ENCODE measurements around the gene TMEM248. TPM values are rescaled to one million over a fixed set of nuclear protein-coding genes. Genes with fewer than 3 reads are reported as not detected.

TMEM248 gene
- total RNA-seq, 1 experiment from 2014 or later: 160 TPM

DNA sequence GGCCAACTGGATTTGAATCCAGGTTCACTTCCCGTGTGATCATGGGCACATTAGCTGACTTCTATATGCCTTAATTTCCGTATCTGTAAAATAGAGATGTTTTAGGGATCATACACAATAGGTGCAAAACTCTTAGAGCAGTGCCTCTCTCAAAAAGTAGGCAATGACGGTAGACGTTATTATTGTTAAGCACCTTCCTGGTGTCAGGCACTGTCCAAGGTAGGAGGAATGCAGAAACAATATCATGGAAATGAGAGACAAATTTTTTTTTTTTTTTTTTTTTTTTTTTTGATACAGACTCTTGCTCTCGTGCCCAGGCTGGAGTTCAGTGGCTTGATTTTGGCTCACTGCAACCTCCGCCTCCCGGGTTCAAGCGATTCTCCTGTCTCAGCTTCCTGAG lies 8.1 kb downstream of the TMEM248 start:
- in situ Hi-C loops (cut with HindIII; ENCODE audit: low pct_unique_long_range_greater_than_20kb, low sequenced_read_pairs): no loop called here
- DNase-seq (ENCODE audit: low read depth, low spot score): no peak

DNA sequence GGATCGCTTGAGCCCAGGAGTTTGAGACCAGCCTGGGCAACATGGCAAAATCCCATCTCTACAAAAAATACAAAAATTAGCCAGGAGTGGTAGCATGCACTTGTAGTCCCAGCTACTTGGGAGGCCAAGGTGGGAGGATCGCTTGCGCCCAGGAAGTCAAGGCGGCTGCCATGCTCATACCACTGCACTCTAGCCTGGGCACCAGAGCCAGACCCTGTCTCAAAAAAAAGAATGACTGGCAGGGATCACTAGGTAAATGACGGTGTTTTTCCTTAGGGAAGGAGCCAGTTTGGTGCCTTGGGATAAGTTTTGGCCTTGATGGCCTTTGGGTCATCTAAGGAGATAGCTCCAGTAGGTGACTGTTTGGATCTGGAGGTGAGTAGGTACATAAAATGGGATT lies 8.9 kb downstream of the TMEM248 start:
- DNase-seq (ENCODE audit: low read depth, low spot score): no peak
- in situ Hi-C loops (cut with HindIII; ENCODE audit: low pct_unique_long_range_greater_than_20kb, low sequenced_read_pairs): no loop called here

DNA sequence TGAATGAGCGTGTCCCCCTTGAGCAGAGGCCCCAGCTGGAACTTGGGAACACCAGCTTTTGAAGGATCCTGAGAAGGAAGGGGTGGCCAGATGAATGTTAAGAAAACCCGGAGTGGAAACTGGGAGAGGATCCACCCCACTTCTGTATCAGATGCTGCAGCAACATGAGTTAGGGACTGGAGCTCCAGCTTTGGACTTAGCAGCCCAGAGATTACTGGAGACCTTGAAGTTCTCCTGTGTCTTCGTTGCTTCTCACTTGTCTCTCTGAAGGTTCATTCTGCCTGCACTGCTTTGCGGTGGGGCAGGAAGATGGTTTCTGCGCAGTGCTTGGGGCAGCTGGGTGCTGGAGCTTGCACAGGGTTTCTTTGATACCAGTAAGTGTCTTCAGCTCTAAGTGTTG lies 9.3 kb downstream of the TMEM248 start:
- in situ Hi-C loops (cut with HindIII; ENCODE audit: low pct_unique_long_range_greater_than_20kb, low sequenced_read_pairs): no loop called here
- DNase-seq (ENCODE audit: low read depth, low spot score): peak; percentile 78

- in situ Hi-C loops (cut with HindIII; ENCODE audit: low pct_unique_long_range_greater_than_20kb, low sequenced_read_pairs): no loop called here
Measured at GRCh38 chr7:66933469-66933868, 12.4 kb downstream of the TMEM248 start.

GRCh38 chr7:66937940-66938339 lies 16.9 kb downstream of the TMEM248 start:
- no peak for DNase-seq (ENCODE audit: low read depth, low spot score)
- in situ Hi-C loops (cut with HindIII; ENCODE audit: low pct_unique_long_range_greater_than_20kb, low sequenced_read_pairs): no loop called here

More at GRCh38 chr7:66933469-66933868, 12.4 kb downstream of the TMEM248 start:
- no peak for DNase-seq (ENCODE audit: low read depth, low spot score)

- in situ Hi-C loops (cut with HindIII; ENCODE audit: low pct_unique_long_range_greater_than_20kb, low sequenced_read_pairs): no loop called here
- no peak for DNase-seq (ENCODE audit: low read depth, low spot score)
Measured at GRCh38 chr7:66939325-66939724, 18.3 kb downstream of the TMEM248 start.

- in situ Hi-C loops (cut with HindIII; ENCODE audit: low pct_unique_long_range_greater_than_20kb, low sequenced_read_pairs): no loop called here
- DNase-seq (ENCODE audit: low read depth, low spot score): no peak
Measured at GRCh38 chr7:66946545-66946944, 25.5 kb downstream of the TMEM248 start.

DNA sequence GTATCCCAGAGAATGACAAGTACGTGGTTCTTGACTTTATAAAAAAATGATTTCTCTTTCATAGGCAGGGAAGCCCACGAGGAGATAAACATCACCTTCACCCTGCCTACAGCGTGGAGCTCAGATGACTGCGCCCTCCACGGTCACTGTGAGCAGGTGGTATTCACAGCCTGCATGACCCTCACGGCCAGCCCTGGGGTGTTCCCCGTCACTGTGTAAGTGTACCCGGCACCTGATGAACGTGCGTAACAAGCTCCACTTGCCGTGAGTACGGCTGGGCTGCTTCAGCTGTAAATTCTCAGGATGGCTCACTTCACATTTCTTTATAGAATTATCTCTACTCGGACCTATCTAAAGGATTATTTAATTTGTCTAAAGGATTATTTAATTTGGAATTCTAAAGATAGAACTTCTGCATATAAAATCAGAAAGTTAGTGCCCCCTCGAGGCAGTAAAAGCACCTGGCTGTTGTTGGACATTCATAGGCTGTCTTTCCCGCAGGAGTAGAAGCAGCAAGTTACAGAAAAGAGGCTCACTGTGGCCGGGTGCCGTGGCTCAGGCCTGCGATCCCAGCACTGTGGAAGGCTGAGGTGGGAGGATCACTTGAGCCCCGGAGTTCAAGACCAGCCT lies 27.6 kb downstream of the TMEM248 start:
- no peak for DNase-seq (ENCODE audit: low read depth, low spot score)
- in situ Hi-C loops (cut with HindIII; ENCODE audit: low pct_unique_long_range_greater_than_20kb, low sequenced_read_pairs): no loop called here

DNA sequence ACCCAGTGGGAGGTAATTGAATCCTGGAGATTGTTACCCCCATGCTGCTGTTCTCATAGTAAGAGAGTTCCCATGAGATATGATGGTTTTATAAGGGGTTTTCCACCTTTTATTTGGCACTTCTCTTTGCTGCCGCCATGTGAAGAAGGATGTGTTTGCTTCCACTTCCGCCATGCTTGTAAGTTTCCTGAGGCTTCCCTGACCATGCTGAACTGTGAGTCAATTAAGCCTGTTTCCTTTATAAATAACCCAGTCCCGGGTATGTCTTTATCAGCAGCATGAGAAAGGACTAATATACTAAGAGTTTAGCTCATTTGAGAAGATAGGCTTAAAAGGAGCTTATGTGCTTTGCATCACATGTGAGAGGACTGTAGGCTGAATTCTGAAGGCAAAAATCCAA lies 29.3 kb downstream of the TMEM248 start:
- DNase-seq (ENCODE audit: low read depth, low spot score): no peak
- in situ Hi-C loops (cut with HindIII; ENCODE audit: low pct_unique_long_range_greater_than_20kb, low sequenced_read_pairs): no loop called here

DNA sequence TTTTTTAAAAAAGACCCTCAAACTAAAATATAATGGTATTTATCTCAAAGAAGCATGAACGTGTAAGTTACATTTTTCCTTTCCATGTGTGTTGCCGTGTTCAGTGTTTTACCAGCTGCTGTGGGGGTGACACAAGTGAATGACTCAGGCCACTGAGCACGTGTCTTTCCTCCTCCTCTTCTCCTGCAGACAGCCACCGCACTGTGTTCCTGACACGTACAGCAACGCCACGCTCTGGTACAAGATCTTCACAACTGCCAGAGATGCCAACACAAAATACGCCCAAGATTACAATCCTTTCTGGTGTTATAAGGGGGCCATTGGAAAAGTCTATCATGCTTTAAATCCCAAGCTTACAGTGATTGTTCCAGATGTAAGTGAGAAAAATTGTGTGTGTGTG lies 29.7 kb downstream of the TMEM248 start:
- peak; percentile 30 for DNase-seq (ENCODE audit: low read depth, low spot score)
- in situ Hi-C loops (cut with HindIII; ENCODE audit: low pct_unique_long_range_greater_than_20kb, low sequenced_read_pairs): no loop called here

GRCh38 chr7:66952343-66953043 lies 31.5 kb downstream of the TMEM248 start:
- in situ Hi-C loops (cut with HindIII; ENCODE audit: low pct_unique_long_range_greater_than_20kb, low sequenced_read_pairs): no loop called here
- peak; percentile 42 for DNase-seq (ENCODE audit: low read depth, low spot score)

- no peak for DNase-seq (ENCODE audit: low read depth, low spot score)
- in situ Hi-C loops (cut with HindIII; ENCODE audit: low pct_unique_long_range_greater_than_20kb, low sequenced_read_pairs): no loop called here
Measured at GRCh38 chr7:66953044-66953427, 32.0 kb downstream of the TMEM248 start.

GRCh38 chr7:66957595-66958290 lies 36.7 kb downstream of the TMEM248 start:
- in situ Hi-C loops (cut with HindIII; ENCODE audit: low pct_unique_long_range_greater_than_20kb, low sequenced_read_pairs): no loop called here
- no peak for DNase-seq (ENCODE audit: low read depth, low spot score)

DNA sequence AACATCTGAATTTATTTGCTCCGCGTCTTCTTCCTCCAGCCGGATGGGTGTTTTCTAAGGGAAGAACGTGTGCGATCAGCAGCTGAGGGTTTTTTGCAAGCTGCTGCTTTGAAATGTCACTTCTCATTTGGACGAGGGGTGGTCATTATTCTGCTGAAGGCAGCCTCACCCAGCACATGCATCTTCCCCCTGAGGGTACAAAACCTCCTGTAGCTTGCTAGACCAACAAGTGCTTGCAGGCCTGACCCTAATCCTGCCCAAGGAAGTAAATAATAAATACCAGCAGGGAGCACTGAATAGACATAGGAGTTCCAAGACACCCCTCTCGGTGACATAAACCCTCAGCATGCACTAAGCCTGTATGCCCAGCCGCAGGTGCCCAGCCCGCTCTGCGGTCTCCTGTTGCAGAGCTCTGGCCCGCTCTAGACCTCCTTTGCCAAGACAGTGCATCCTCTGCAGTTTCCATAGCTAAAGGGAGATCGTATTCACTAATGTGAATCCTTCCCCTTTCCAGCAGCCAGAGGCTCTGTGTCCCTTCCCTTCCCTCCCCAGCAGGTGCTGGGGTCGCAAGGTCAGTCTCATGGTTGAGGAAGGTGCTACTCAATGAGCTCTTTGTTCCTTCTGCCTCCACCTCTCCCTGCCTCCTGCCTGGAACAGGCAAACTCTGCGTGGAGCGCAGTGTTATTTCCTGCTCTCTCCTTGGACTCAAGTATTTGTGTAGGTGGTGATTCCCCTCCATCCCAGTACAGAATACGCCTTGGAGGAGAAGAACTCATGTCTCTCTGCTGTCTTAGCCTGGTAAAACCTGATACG lies 37.7 kb downstream of the TMEM248 start:
- in situ Hi-C loops (cut with HindIII; ENCODE audit: low pct_unique_long_range_greater_than_20kb, low sequenced_read_pairs): no loop called here
- DNase-seq (ENCODE audit: low read depth, low spot score): no peak

- DNase-seq (ENCODE audit: low read depth, low spot score): no peak
- in situ Hi-C loops (cut with HindIII; ENCODE audit: low pct_unique_long_range_greater_than_20kb, low sequenced_read_pairs): no loop called here
Measured at GRCh38 chr7:66960192-66960591, 39.2 kb downstream of the TMEM248 start.

- in situ Hi-C loops (cut with HindIII; ENCODE audit: low pct_unique_long_range_greater_than_20kb, low sequenced_read_pairs): no loop called here
Measured at GRCh38 chr7:66961096-66961495, 40.1 kb downstream of the TMEM248 start.

DNA sequence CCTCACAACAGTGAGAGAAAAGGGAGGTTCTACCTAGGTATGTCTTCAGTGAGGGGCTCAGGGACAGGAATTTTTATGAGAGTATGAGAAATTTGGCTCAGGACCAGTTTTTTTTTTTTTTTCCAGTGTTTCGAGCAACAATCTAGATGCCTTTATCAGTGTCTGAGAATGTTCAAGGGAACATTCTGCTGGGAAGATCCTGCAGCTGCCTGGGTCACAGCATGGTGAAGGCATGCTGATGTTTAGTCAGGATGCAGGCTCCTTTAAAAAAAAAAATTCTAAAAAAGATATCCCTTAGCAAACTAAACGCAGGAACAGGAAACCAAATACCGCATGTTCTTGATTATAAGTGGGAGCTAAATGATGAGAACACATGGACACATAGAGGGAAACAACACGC lies 43.4 kb downstream of the TMEM248 start:
- DNase-seq (ENCODE audit: low read depth, low spot score): no peak
- in situ Hi-C loops (cut with HindIII; ENCODE audit: low pct_unique_long_range_greater_than_20kb, low sequenced_read_pairs): no loop called here

More at GRCh38 chr7:66961096-66961495, 40.1 kb downstream of the TMEM248 start:
- DNase-seq (ENCODE audit: low read depth, low spot score): no peak

- in situ Hi-C loops (cut with HindIII; ENCODE audit: low pct_unique_long_range_greater_than_20kb, low sequenced_read_pairs): no loop called here
Measured at GRCh38 chr7:66967029-66967428, 46.0 kb downstream of the TMEM248 start.

More at GRCh38 chr7:66967029-66967428, 46.0 kb downstream of the TMEM248 start:
- DNase-seq (ENCODE audit: low read depth, low spot score): no peak

Data from SK-MEL-5 (cell line).